HG03108 (cell line): ENCODE measurements around the gene FLOT1.
A peak's percentile ranks its signal among the peaks of the same experiment; 100 is the strongest.

ENCODE experiments used
- ATAC-seq: cut with Tn5 transposase; IDR thresholded peaks from one replicate; pipeline ENCODE4 v1.9.1; 2021; ENCODE audit warnings: moderate library complexity; ENCODE audit not compliant: unreplicated experiment

FLOT1 gene

GRCh38 chr6:30683183-30683979 lies 59.1 kb downstream of the FLOT1 start:
- ATAC-seq, result no peak

GRCh38 chr6:30682143-30683117 lies 60.1 kb downstream of the FLOT1 start:
- peak; percentile 35 for ATAC-seq

- no peak for ATAC-seq
Observed at GRCh38 chr6:30681766-30682142, 60.7 kb downstream of the FLOT1 start.

GRCh38 chr6:30679765-30680535 lies 62.5 kb downstream of the FLOT1 start:
- ATAC-seq, result no peak

- peak; percentile 41 for ATAC-seq
Observed at GRCh38 chr6:30678964-30679726, 63.3 kb downstream of the FLOT1 start.
